GM23338 (cell line): ENCODE measurements around the gene LRIT3. TPM values are rescaled to one million over a fixed set of nuclear protein-coding genes. Genes with fewer than 3 reads are reported as not detected.

ENCODE experiments used
- ATAC-seq: fragments of 200-7000 bp; cut with Tn5 transposase; 3 replicates; pipeline ENCODE4 v1.9.1; 2020
- DNase-seq: peaks from one replicate; pipeline ENCODE4 v3.0.0-alpha.2; 2015; ENCODE audit warnings: low spot score
- H2AFZ ChIP-seq: fragments of 200-600 bp; sonication (generic); 2 replicates; pipeline ENCODE4 v1.8.0; 2016; ENCODE audit warnings: antibody characterized with exemption, mild to moderate bottlenecking, moderate library complexity
- H3F3A ChIP-seq: fragments of 200-600 bp; sonication (generic); replicated peaks from 2 replicates; pipeline ENCODE4 v1.8.0; 2017; ENCODE audit warnings: antibody characterized with exemption, mixed run types, low read depth
- H3K27ac ChIP-seq: fragments of 200-600 bp; sonication (generic); 2 replicates; pipeline ENCODE4 v1.6.1; 2016; ENCODE audit warnings: low read depth
- H3K27me3 ChIP-seq: fragments of 200-600 bp; sonication (generic); 2 replicates; pipeline ENCODE4 v1.8.0; 2016; ENCODE audit warnings: mild to moderate bottlenecking, mixed run types, moderate library complexity; ENCODE audit not compliant: insufficient read depth
- H3K36me3 ChIP-seq: fragments of 200-600 bp; sonication (generic); 2 replicates; pipeline ENCODE4 v1.8.0; 2016; ENCODE audit warnings: mild to moderate bottlenecking; ENCODE audit not compliant: insufficient read depth
- H3K4me1 ChIP-seq: fragments of 200-600 bp; sonication (generic); 2 replicates; pipeline ENCODE4 v1.8.0; 2016; ENCODE audit warnings: mild to moderate bottlenecking, moderate library complexity; ENCODE audit not compliant: insufficient read depth
- H3K4me2 ChIP-seq: fragments of 200-600 bp; sonication (generic); 2 replicates; pipeline ENCODE4 v1.7.1; 2017; ENCODE audit warnings: mixed run types
- H3K4me3 ChIP-seq: fragments of 200-600 bp; sonication (generic); 2 replicates; pipeline ENCODE4 v1.6.1; 2016; ENCODE audit warnings: mixed run types
- H3K79me2 ChIP-seq: fragments of 200-600 bp; sonication (generic); replicated peaks from 2 replicates; pipeline ENCODE4 v1.8.0; 2017; ENCODE audit warnings: mild to moderate bottlenecking; ENCODE audit not compliant: insufficient read depth
- H3K9me2 ChIP-seq: fragments of 200-600 bp; sonication (generic); 2 replicates; pipeline ENCODE4 v1.8.0; 2017; ENCODE audit not compliant: insufficient read depth
- H4K20me1 ChIP-seq: fragments of 200-600 bp; sonication (generic); replicated peaks from 2 replicates; pipeline ENCODE4 v1.8.0; 2017; ENCODE audit warnings: mild to moderate bottlenecking; ENCODE audit not compliant: insufficient read depth
- H3K27ac Mint-ChIP-seq: 2 replicates; pipeline ENCODE4 v1.8.0; 2020; ENCODE audit warnings: inconsistent platforms, mild to moderate bottlenecking, moderate library complexity, mixed read lengths
- H3K27me3 Mint-ChIP-seq: 3 replicates; pipeline ENCODE4 v1.8.0; 2022; ENCODE audit warnings: low read depth, mild to moderate bottlenecking, moderate library complexity, mixed read lengths, inconsistent platforms; ENCODE audit not compliant: insufficient read depth, poor library complexity
- H3K36me3 Mint-ChIP-seq: 3 replicates; pipeline ENCODE4 v1.8.0; 2021; ENCODE audit warnings: low read depth, mild to moderate bottlenecking, inconsistent platforms, moderate library complexity, mixed read lengths
- H3K4me1 Mint-ChIP-seq: 3 replicates; pipeline ENCODE4 v1.8.0; 2020; ENCODE audit warnings: mild to moderate bottlenecking, inconsistent platforms, mixed read lengths
- H3K4me3 Mint-ChIP-seq: 3 replicates; pipeline ENCODE4 v1.8.0; 2021; ENCODE audit warnings: moderate library complexity, mild to moderate bottlenecking, inconsistent platforms, mixed read lengths
- H3K9me3 Mint-ChIP-seq: 3 replicates; pipeline ENCODE4 v1.8.0; 2020; ENCODE audit warnings: moderate library complexity, mild to moderate bottlenecking, inconsistent platforms, mixed read lengths
- CREB1 ChIP-seq: fragments of 250-450 bp; sonication (Bioruptor Pico); IDR thresholded peaks from 2 replicates; pipeline ENCODE4 v1.5.0; 2020; ENCODE audit warnings: low read depth, mild to moderate bottlenecking, moderate library complexity
- EZH2 ChIP-seq: fragments of 200-600 bp; sonication (generic); IDR thresholded peaks from one replicate; pipeline ENCODE4 v1.8.0; 2017; ENCODE audit warnings: antibody characterized with exemption, mild to moderate bottlenecking, low read depth; ENCODE audit not compliant: unreplicated experiment
- EZH2phosphoT487 ChIP-seq: fragments of 200-600 bp; sonication (generic); IDR thresholded peaks from one replicate; pipeline ENCODE4 v1.8.1; 2018; ENCODE audit warnings: antibody characterized with exemption; ENCODE audit not compliant: unreplicated experiment
- JUNB ChIP-seq: IDR thresholded peaks from one replicate; pipeline ENCODE4 v1.6.1; 2016; ENCODE audit warnings: antibody characterized with exemption; ENCODE audit not compliant: unreplicated experiment
- NANOG ChIP-seq: IDR thresholded peaks from 2 replicates; pipeline ENCODE4 v1.6.1; 2016; ENCODE audit warnings: antibody characterized with exemption, borderline replicate concordance
- POLR2AphosphoS5 ChIP-seq: IDR thresholded peaks from 2 replicates; pipeline ENCODE4 v1.6.1; 2016; ENCODE audit warnings: antibody characterized with exemption, low read depth
- STAT1 ChIP-seq: IDR thresholded peaks from one replicate; pipeline ENCODE4 v1.6.1; 2016; ENCODE audit warnings: antibody characterized with exemption; ENCODE audit not compliant: unreplicated experiment
- ZNF114 ChIP-seq: fragments of 250-450 bp; sonication (Bioruptor Pico); IDR thresholded peaks from 2 replicates; pipeline ENCODE4 v1.5.0; 2020; ENCODE audit warnings: mild to moderate bottlenecking, moderate library complexity
- ZNF331 ChIP-seq: fragments of 250-450 bp; sonication (Bioruptor Pico); IDR thresholded peaks from 2 replicates; pipeline ENCODE4 v1.5.0; 2020; ENCODE audit warnings: low read depth, mild to moderate bottlenecking, moderate library complexity
- polyA plus RNA-seq: library from polyadenylated mRNA; unstranded; fragments of >200 nt; fragmentation: Nextera tagmentation; extraction: Ambion mirVana; gene quantifications from 2 replicates; pipeline ENCODE4 v1.2.1, GENCODE V29; 2016
- total RNA-seq: library from RNA; depleted of rRNA; stranded (reverse); fragments of >200 nt; shearing (Covaris generic); gene quantifications from 2 replicates; pipeline ENCODE4 v1.2.3, GENCODE V29; 2014
- TF ChIP-seq, protein P1 (sequence below): fragments of 250-450 bp; sonication (Bioruptor Pico); IDR thresholded peaks from 2 replicates; pipeline ENCODE4 v1.5.0; 2020; ENCODE audit warnings: mild to moderate bottlenecking, moderate library complexity
- TF ChIP-seq, protein P2 (sequence below): IDR thresholded peaks from 2 replicates; pipeline ENCODE4 v1.6.1; 2016; ENCODE audit warnings: antibody characterized with exemption
- TF ChIP-seq, protein P3 (sequence below): IDR thresholded peaks from one replicate; pipeline ENCODE4 v1.6.1; 2018; ENCODE audit warnings: antibody characterized with exemption; ENCODE audit not compliant: unreplicated experiment
- TF ChIP-seq, protein P4 (sequence below), 2 experiments: fragments of 200-600 bp in 1 of 2; sonication (generic) in 1 of 2; conservative IDR thresholded peaks; 2 replicates each; pipeline versions ENCODE4 v1.5.1 to v1.6.1; 2016 to 2017; ENCODE audit warnings: antibody characterized with exemption in 2 of 2, low read depth in 2 of 2, mild to moderate bottlenecking in 2 of 2, moderate library complexity in 1 of 2

LRIT3 gene
- total and polyA plus RNA-seq, 2 experiments from 2014 or later, result 0.14 TPM; not detected in 1

DNA sequence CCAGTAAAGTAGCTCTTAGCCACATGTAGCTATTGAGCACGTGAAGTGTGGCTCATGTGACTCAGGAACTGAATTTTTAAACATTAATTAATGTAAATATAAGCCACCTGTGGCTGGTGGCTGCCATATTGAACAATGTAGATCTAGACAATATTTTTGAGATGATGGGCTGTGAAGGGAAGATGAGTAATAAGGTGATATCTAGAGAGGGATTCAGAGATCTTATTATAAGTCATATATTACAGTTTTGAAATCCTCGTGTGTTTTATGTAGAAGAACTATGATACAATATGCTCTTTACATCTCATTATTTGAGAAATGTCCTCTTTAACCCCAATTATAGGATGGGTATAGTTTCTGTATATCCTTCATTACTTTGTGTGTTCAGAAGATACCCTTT is 26.7 kb upstream of the LRIT3 start:
- Mint-ChIP-seq H3K27ac (no peak overlapping the region), H3K27me3 (peaks cover 10% of the 10 kb centered on the region)

More for the DNA sequence above, 26.7 kb upstream of the LRIT3 start:
- Mint-ChIP-seq H3K4me1 (peaks cover 12% of the 10 kb centered on the region), H3K36me3 (peaks cover 74% of the 10 kb centered on the region), H3K4me3 (no peak overlapping the region), H3K9me3 (no peaks in the 10 kb centered on the region; the same call in 2 of the 3 replicates)
- Histone ChIP-seq H2AFZ (no peak overlapping the region), H4K20me1 (peaks cover 7% of the 10 kb centered on the region), H3K4me1 (0 out of 2 replicates have a peak, but pooled peaks cover 7% of the 10 kb centered on the region), H3K9me2 (no peaks in the 10 kb centered on the region), H3K79me2 (peaks cover 51% of the 10 kb centered on the region), H3K27me3 (no peaks in the 10 kb centered on the region), H3K36me3 (peaks cover 42% of the 10 kb centered on the region), H3F3A (no peaks in the 10 kb centered on the region), H3K4me3 (no peak overlapping the region), H3K4me2 (no peak overlapping the region), H3K27ac (no peak overlapping the region)
- ATAC-seq (no peak), DNase-seq (no peak)
- TF ChIP-seq, protein P1, sequence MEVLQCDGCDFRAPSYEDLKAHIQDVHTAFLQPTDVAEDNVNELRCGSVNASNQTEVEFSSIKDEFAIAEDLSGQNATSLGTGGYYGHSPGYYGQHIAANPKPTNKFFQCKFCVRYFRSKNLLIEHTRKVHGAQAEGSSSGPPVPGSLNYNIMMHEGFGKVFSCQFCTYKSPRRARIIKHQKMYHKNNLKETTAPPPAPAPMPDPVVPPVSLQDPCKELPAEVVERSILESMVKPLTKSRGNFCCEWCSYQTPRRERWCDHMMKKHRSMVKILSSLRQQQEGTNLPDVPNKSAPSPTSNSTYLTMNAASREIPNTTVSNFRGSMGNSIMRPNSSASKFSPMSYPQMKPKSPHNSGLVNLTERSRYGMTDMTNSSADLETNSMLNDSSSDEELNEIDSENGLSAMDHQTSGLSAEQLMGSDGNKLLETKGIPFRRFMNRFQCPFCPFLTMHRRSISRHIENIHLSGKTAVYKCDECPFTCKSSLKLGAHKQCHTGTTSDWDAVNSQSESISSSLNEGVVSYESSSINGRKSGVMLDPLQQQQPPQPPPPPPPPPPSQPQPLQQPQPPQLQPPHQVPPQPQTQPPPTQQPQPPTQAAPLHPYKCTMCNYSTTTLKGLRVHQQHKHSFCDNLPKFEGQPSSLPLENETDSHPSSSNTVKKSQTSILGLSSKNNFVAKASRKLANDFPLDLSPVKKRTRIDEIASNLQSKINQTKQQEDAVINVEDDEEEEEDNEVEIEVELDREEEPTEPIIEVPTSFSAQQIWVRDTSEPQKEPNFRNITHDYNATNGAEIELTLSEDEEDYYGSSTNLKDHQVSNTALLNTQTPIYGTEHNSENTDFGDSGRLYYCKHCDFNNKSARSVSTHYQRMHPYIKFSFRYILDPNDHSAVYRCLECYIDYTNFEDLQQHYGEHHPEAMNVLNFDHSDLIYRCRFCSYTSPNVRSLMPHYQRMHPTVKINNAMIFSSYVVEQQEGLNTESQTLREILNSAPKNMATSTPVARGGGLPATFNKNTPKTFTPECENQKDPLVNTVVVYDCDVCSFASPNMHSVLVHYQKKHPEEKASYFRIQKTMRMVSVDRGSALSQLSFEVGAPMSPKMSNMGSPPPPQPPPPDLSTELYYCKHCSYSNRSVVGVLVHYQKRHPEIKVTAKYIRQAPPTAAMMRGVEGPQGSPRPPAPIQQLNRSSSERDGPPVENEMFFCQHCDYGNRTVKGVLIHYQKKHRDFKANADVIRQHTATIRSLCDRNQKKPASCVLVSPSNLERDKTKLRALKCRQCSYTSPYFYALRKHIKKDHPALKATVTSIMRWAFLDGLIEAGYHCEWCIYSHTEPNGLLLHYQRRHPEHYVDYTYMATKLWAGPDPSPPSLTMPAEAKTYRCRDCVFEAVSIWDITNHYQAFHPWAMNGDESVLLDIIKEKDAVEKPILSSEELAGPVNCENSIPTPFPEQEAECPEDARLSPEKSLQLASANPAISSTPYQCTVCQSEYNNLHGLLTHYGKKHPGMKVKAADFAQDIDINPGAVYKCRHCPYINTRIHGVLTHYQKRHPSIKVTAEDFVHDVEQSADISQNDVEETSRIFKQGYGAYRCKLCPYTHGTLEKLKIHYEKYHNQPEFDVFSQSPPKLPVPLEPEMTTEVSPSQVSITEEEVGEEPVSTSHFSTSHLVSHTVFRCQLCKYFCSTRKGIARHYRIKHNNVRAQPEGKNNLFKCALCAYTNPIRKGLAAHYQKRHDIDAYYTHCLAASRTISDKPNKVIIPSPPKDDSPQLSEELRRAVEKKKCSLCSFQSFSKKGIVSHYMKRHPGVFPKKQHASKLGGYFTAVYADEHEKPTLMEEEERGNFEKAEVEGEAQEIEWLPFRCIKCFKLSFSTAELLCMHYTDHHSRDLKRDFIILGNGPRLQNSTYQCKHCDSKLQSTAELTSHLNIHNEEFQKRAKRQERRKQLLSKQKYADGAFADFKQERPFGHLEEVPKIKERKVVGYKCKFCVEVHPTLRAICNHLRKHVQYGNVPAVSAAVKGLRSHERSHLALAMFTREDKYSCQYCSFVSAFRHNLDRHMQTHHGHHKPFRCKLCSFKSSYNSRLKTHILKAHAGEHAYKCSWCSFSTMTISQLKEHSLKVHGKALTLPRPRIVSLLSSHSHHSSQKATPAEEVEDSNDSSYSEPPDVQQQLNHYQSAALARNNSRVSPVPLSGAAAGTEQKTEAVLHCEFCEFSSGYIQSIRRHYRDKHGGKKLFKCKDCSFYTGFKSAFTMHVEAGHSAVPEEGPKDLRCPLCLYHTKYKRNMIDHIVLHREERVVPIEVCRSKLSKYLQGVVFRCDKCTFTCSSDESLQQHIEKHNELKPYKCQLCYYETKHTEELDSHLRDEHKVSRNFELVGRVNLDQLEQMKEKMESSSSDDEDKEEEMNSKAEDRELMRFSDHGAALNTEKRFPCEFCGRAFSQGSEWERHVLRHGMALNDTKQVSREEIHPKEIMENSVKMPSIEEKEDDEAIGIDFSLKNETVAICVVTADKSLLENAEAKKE (CRISPR knock-in tag), result no peak
- TF ChIP-seq JUNB (no peak), ZNF114 (CRISPR knock-in tag) (no peak), STAT1 (no peak), EZH2 (no peak), EZH2phosphoT487 (no peak), CREB1 (CRISPR knock-in tag) (no peak), NANOG (no peak), ZNF331 (CRISPR knock-in tag) (no peak), POLR2AphosphoS5 (no peak)
- TF ChIP-seq, protein P2, sequence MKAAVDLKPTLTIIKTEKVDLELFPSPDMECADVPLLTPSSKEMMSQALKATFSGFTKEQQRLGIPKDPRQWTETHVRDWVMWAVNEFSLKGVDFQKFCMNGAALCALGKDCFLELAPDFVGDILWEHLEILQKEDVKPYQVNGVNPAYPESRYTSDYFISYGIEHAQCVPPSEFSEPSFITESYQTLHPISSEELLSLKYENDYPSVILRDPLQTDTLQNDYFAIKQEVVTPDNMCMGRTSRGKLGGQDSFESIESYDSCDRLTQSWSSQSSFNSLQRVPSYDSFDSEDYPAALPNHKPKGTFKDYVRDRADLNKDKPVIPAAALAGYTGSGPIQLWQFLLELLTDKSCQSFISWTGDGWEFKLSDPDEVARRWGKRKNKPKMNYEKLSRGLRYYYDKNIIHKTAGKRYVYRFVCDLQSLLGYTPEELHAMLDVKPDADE, result no peak
- TF ChIP-seq, protein P3, sequence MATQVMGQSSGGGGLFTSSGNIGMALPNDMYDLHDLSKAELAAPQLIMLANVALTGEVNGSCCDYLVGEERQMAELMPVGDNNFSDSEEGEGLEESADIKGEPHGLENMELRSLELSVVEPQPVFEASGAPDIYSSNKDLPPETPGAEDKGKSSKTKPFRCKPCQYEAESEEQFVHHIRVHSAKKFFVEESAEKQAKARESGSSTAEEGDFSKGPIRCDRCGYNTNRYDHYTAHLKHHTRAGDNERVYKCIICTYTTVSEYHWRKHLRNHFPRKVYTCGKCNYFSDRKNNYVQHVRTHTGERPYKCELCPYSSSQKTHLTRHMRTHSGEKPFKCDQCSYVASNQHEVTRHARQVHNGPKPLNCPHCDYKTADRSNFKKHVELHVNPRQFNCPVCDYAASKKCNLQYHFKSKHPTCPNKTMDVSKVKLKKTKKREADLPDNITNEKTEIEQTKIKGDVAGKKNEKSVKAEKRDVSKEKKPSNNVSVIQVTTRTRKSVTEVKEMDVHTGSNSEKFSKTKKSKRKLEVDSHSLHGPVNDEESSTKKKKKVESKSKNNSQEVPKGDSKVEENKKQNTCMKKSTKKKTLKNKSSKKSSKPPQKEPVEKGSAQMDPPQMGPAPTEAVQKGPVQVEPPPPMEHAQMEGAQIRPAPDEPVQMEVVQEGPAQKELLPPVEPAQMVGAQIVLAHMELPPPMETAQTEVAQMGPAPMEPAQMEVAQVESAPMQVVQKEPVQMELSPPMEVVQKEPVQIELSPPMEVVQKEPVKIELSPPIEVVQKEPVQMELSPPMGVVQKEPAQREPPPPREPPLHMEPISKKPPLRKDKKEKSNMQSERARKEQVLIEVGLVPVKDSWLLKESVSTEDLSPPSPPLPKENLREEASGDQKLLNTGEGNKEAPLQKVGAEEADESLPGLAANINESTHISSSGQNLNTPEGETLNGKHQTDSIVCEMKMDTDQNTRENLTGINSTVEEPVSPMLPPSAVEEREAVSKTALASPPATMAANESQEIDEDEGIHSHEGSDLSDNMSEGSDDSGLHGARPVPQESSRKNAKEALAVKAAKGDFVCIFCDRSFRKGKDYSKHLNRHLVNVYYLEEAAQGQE, result no peak
- TF ChIP-seq, protein P4, sequence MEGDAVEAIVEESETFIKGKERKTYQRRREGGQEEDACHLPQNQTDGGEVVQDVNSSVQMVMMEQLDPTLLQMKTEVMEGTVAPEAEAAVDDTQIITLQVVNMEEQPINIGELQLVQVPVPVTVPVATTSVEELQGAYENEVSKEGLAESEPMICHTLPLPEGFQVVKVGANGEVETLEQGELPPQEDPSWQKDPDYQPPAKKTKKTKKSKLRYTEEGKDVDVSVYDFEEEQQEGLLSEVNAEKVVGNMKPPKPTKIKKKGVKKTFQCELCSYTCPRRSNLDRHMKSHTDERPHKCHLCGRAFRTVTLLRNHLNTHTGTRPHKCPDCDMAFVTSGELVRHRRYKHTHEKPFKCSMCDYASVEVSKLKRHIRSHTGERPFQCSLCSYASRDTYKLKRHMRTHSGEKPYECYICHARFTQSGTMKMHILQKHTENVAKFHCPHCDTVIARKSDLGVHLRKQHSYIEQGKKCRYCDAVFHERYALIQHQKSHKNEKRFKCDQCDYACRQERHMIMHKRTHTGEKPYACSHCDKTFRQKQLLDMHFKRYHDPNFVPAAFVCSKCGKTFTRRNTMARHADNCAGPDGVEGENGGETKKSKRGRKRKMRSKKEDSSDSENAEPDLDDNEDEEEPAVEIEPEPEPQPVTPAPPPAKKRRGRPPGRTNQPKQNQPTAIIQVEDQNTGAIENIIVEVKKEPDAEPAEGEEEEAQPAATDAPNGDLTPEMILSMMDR (conservative IDR thresholded peaks at IDR 0.05; ENCODE audit: low read depth in 2 of 2), result no peak
